ENCODE results near the gene PVALEF.

Gene PVALEF

DNA sequence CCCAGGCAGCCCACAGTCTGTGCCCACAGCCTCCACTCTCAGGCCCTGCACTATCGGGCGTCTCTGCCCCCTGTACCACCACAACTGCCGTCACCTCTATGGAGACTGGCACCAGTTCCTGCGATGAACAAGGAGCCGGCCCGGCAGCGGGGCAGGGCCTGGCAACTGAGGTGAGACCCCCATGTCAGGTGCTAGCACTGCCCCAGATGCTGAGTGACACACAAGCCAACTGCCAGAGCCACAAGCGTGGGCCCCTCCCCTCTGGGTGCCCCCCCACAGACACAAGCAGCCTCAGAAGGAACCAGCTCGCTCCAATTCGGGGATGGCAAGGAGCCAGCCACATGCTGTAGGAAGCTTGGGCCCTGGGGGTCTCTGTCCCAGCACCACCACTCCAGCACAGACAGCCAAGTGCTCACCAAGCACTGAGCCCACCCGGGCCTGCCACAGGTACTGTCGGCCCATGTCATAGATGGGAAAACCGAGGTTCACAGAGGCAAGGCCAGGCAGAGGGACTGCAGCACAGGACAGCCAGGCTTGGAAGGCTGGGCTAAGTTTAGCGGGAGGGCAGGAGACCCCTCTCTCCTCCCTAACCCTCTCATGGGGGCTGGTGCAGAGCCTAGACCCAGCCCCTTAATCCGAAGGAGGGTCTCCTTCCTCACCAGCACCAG lies 1.5 kb upstream of the PVALEF start:
- DNase-seq, result no peak

DNA sequence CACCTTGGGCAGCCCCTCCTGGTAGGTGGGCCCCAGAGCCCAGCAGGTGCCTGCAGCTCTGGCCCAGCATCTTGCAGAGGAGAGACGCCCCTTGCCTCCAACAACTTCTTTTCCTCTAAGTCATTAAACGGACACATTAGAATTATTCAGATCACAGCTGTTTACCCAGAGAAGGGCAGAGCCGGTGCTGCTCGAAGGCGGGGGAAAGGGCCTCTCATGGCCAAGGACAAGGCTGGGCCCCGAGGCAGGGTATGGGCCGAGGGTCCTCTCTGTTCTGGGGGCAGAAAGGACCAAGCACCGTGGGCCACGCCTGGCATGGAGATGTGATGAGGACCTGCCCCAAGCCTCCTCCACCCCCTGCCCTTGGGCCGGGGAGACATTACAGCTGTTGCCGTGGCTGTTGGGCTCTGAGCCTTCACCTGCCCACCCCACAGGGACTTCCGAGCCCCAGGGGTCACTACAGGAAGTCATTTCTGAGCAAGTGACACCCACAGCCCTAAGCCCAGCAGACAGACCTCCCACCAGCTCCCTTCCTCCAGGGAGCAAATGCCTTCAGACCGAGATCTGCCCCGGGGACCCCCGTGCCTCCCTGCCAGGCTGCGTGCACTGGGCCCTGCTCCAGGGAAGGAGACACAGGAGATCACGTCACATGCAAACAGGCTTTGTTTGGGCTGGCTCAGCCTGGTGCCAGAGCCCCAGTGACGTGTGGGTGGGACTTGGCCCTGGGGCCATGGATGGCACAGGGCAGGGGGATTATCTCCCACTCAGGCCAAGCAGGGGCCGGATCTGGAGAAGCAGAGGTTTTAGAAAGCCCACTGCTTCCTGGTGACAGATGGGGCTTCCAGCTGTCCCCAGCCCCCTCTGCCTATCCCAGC lies 699 bp upstream of the PVALEF start:
- no peak for DNase-seq

DNA sequence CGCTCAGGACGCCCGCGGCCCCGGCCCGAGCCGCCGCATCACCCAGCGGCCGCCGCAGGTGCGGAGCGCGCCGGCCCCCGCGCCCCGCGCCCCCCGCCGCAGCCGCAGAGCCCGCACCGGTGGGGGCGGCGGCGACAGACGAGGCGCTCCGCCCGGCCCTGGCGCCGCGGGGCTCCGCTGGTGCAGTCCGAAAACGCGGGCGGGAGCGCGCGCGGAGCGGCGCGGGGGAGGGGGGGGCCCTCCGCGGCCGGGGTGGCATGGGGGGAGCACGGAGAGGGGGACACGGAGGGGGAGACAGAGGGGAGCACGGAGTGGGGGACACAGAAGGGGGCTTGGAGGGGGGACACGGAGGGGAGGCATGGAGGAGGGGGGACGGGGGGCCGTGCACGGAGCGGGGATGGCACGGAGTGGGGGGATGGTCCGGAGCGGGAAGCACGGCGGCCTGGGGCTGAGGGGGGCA lies 756 bp downstream of the PVALEF start, which contains the start of gene AATK:
AATK (minus strand) TSS at position 189 of the 460 bp plus-strand sequence. CDS start 229 bp downstream, outside the sequence.
- DNase-seq, result no peak

DNA sequence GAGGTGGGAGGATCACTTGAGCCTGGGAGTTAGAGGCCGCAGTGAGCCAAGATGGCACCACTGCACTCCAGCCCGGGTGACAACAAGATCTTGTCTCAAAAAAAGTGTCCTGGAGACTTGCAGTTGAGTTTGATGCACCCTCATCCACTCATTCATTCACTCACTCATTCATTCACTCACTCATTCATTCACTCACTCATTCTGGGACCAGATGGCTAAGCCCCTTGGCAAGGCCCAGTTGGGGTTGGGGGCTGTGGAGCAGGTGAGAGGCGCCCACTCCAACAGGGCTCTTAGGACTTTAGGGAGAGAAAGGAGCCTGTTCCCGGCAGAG lies 1.9 kb downstream of the PVALEF start:
- DNase-seq, result no peak

DNA sequence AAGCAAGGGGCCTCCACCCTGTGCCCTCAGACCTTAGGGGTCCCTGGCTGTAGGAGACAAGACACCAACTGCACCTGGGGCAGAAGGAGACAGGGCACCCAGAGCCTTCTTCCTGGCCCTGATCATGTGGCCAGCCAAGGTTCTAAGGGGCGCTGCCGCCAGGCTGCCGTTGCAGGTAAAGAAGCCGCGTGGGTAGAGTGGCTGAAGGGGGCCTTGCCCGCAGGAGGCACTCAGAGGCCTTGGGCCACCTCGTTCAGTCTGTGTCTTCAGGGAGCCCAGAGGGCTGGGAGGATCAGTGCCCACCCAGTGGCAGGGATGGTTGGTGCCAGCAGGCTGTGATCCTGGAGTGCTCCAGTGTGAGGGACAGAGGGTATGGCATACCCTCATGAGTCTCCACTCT lies 2.3 kb downstream of the PVALEF start:
- DNase-seq, result no peak

DNA sequence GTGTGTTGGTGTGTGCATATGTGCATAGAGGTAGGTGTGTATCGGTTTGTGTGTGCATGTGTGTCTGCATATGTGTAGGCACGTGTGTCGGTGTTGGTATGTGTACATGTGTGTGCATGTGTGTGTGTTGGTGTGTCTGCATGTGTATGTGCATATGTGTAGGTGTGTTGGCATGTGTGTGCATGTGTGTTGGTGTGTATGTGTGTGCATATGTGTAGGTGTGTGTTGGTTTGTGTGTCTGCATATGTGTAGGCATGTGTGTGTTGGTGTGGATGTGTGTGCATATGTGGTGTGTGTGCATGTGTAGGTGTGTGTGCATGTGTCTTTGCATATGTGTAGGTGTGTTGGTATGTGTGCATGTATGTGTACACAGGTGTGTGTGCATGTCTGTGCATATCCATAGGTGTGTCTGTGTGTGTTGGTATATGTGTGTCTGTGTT lies 4.6 kb downstream of the PVALEF start:
- no peak for DNase-seq

DNA sequence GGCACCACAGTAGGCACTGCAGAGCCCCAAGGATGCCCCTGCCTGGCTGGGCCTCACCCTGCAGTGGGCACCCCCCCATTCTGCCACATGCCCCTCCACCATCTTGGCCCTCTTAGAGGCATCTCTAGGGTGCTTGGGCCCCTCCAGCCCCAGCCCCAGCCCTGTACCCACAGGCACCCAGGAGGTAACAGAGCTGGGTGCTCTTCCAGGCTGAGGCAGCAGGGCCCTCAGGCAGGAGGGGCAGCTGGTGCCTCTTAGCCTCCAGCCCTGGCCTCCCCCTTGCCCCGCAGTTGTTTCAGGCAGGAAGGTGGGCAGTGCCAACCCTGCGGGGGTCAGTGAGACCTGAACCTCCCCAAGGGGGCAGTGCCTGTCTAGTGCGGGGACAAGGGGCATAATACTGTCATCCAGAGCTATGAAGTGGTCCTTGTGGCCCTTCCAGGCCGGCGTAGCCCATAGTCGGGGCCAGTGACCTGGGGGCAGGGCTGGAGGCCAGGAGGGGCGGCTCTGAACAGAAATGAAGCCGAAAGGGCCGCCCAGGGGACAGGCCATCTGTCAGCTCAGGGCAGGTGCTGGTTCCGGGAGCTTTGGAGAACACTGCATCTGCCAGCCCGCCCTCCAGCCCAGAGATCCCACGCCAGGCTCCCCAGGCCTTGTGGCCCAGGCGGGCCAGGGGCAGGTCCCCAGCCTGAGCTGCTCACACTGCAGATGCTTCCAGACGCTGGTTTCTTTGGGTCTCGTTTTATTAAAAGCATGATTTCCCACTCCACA lies 5.6 kb downstream of the PVALEF start:
- no peak for DNase-seq

DNA sequence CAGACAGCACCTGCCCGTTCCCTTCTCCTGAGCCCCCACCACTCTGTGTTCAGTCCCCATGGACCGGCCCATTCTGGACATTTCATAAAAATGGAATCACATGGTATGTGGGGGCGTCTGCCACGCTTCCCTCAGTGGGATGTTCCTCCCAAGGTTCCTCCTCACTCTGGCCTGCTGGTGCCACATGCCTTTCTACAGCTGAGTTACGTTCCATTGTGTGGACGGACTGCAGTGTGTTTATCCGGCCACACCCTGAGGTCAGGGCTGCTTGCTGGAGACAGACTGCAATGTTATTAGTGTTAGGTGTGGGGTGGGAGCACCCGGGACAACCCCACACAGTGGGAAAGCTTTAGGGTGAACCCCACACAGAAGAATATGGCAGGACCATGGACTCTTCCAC lies 6.6 kb downstream of the PVALEF start:
- no peak for DNase-seq

DNA sequence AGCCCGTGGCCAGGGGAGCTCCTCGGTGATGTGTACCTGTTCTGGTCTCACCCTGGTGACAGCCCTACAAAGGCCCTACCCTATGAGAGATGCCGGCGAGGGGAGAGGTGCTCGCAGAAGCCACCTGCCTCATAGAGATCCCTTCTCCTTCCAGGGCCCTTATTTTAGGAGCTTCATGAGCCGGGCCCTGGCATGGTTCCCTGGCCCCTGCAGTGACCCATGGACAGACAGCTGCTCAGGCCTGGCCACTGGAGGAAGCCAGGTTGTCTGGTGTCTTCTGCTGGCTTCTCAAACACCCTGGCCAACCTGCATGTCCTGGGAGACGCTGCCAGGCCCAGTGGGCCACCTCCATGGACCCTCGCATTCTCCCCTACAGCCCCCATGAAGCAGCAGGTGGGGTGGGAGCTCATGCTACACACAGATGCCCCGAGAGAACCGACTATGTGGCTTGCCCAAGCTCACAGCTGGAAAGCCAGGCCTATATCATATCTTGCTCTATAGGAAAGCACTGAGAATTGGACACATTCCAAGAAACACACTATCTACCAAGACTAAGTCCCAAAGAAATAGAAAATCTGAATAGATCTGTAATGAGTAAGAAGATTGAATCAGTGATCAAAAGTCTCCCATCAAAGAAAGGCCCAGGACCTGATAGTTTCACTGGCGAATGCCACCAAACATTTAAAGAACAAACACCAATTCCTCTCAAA lies 7.9 kb downstream of the PVALEF start:
- DNase-seq, result no peak

DNA sequence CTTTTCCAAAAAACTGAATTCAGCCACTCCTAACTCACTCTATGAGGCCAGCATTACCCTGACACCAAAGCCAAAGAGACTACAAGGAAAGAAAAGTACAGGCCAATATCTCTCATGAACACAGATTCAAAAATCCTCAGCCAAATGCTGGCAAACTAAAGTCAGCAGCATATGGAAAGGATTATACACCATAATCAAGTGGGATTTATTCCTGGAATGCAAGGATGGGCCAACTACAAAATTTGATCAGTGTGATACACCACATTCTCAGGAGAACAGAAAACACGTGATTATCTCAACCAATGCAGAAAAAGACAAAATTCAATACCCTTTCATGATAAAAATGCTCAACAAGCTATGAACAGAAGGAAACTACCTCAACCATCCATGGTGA lies 8.5 kb downstream of the PVALEF start:
- no peak for DNase-seq

DNA sequence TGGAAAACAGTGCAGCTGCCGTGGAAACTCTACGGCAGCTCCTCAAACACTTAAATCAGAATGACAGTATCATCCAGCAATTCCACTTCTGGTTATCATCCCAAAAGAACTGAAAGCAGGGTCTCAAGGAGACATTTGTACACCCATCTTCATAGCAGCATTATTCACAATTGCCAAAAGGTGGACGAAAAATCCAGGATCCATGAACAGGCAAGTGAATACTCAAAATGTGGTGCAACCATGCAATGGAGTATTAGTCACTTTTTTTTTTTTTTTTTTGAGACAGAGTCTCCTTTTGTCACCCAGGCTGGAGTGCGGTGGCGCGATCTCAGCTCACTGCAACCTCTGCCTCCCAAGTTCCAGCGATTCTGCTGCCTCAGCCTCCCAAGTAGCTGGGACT lies 11.4 kb downstream of the PVALEF start:
- DNase-seq, result no peak

DNA sequence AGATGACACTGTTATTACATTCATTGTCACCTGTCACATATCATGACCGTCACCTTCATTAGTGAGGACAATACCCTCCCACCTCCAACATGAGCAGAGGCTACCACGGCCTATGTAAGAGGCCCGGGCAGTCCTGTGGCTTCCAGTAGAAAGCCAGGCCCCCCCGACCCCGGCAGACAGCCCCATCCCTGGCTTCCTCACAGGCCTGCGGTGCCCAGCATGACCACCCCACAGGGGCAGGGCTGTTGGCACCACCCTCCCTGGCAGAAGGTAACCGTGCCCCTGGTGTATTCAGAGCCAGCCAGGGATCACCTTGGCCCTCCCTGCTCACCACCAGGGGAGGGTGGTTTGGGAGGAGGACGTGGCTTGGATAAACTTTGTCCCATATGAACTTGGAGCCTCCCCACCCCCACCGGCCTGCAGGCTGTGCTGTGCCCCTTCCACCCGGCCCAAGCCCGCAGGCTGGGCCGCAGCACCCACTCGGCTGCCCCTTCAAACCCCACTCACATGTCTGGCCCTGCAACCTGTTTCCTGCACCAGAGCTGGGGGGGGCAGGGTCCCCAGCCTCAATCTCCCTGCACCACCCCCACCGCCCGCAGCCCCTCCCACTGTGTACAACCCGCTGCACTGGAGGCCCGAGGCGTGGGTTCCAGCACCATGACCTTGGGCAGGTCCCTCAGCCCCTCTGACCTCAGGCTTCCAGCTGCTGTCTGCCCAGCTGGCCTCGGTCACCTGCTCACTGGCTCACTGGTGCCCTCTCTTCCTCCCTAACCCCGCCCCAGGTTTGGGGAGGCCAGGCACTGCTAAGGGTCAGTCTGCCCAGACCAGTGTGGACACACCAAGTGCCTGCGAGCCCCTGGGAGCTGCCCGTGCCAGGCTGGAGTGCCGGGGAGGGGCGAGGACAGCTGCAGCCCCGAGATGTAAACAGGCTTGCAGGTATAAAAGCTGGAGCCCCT lies 13.1 kb downstream of the PVALEF start:
- DNase-seq, result no peak

DNA sequence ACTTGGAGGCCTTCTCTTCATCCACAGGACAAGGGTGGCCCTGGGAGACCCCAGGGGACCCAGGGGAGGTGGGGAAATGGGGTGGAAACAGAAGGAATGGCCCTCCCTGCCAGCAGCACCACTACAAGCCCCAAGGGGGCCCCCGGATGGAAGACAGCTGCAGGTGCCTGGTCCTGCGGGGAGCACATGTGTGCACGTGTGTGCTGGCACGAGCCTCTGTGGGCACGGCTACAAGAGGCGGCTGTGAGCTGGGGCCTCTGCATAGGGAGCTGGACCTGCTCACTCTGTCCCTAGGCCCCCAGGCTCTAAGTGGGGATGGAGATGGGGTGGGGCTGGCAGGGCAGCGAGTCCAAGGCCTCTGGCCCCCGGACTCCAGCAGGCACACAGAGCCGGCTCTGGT lies 13.9 kb downstream of the PVALEF start:
- no peak for DNase-seq

DNA sequence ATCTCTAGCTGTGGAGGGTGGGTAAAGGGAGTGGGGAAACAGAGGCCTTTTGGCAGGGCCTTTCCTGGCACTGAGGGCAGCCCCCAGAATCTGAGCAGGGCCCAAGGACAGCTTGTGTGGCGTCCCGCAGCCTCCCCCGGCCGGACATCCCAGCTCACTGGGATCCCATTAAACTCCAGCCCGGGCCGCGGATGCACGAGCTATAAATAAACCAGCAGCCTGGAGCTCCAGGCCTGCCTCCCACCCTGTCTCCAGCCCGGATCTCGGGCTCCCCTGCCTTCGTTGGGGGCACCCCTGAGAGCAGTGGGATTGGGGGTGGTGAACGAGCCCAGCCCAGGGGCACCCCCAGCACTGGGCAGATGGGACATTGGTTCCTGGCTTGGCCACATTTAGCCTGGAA lies 14.6 kb downstream of the PVALEF start:
- DNase-seq, result no peak

DNA sequence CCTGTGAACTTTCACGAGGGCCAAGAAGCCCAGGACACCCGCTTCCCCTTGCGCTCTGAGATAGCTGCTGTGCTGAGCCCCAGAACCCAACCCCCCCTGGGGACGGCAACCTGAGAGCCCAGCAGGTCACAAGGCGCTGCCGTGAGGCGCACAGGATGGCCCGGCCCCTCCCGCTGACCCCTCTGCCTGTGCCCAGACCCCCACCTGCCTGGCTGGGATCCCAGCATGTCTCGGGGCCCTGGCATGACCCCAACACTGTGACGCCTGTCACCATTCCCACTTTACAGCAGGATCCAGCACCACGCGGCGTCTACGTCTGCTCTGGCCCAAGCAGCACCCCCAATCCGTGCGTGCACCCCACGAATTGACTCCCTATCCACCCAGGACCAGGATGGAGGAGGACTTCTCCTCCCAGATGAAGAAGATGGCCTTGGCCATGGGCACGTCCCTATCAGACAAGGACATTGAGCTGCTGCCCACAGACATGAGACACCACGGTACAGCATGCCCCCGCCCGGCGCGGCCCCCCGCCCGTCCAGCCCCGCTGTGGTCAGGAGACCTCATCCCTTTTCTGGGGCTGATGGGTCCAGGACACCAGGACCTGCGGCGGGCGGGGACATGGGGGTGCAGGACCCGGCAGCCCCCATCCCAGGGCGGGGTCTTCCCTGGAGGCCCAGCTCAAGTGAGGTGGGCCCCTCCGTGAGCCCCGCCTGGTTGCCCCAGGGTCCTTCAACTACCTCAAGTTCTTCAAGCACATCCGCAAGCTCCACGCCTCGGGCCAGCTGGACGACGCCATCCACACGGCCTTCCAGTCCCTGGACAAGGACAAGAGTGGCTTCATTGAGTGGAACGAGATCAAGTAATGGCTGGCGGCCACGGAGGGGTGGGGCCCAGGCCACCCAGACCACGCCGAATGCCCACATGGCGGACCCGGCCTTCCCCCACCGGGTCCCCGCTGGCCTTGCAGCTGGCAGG lies 15.8 kb downstream of the PVALEF start:
- DNase-seq, result no peak

DNA sequence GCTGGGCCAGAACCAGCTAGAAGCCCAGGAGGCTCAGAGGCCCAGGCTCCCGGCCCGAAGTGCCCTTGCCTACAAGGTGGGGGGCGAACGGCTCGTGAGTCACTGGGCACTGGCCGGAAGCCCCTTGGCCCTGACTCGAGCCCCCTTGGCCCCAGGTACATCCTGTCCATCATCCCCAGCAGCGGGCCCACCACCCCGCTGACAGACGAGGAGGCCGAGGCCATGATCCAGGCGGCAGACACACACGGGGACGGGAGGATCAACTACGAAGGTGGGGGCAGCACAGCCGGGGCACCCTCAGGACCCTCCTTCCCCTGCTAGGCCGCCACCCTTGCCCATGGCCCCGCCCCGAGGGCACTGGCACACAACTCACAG lies 16.5 kb downstream of the PVALEF start:
- DNase-seq, result no peak

DNA sequence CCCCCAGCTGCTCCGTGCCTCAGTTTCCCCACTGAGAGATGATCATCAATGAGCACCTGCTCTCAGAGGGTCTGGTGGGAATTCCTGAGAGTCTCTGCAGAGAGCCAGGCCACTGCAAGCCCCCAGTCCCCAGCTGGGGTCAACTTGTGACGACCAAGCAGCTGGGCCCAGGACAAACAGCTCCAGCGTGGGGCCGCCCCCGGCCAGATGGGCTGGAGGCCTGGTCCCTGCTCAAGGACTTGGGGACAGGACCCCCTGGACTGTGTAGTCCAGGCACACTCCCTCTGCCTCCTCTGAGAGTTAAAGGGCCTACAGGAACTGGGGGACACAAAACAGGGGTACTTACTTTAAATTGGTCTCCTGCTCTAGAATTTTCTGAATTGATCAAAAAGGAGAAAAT lies 17.3 kb downstream of the PVALEF start:
- DNase-seq, result no peak

DNA sequence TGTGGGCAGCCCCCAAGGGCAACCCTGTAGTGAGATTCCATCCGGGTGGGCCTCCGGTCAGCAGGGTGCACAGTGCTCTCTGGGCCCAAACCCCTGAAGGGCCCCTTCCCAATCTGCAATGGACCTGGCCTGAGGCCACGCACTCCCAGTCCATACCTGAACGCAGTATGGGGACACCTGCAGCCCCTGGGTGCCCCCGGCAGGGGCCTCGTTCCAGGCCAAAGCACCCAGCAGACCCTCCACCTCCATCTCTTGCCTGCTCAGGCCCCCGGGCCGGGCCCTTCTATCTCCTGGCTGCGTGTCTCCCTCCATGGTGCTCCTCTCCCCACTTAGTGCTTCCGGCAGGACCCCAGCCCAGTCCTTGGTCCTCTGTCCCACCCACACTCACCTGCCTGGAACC lies 18.0 kb downstream of the PVALEF start:
- DNase-seq, result no peak

DNA sequence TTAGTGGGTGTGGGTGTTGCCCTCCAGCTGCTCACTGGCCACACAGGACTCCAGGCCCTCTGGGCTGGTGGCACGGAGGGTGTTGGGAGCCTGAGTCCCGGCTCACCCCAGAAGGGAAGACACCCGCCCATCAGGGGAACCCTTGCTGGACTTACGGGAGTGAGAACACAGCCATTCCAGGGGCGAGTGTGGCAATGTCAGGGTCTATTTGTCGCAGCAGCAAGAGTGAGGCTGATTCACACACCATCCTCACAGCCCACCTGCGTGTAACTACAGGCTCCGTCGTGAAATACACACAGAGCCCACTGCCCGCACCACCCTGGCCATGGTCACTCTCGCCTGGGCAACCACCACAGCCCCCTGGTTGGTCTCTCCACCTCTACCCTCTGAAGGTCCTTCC lies 18.5 kb downstream of the PVALEF start:
- no peak for DNase-seq

DNA sequence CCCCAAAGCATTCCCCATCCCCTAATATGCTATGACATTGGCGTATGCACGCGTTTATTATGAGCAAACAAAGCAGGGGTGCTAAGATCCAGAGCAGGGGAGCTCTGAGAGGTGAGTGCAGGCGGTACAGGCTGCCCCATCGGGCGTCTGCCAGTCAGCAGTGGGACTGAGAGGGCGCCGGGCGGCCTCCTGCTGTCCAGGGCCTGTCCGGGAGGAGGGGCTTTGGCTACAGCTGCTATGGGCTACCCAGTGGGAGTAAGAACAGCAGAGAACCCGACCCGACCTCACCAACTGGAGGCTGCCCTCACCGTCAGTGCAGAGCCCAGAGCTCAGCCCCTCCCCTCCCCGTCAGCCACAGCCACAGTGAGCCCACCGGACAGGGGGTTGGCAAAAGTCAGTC lies 19.2 kb downstream of the PVALEF start:
- DNase-seq, result no peak

DNA sequence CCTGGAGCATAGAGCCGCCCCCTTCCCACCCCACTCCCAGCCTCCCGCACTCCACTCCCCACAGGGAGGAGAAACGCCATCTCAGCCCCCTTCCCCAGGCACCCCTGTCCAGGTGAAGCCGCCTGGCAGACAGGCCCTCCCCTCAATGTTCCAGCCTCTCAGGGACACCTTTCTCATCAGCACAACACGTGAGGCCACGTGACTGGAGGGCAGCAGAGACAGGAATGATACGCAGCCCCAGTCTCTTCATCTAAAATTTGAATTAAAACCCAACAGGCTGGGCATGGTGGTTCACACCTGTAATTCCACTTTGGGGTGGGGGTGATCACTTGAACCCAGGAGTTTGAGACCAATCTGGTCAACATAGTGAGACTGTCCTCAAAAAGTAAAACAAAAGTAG lies 20.9 kb downstream of the PVALEF start:
- DNase-seq, result no peak

Data from NCI-H1930 (cell line).